ENCODE data around the gene TRAF6. TPM values are rescaled to one million over a fixed set of nuclear protein-coding genes. Genes with fewer than 3 reads are reported as not detected.

Gene TRAF6
- total RNA-seq, 1 donor from 2014 or later = 13.7 TPM

DNA sequence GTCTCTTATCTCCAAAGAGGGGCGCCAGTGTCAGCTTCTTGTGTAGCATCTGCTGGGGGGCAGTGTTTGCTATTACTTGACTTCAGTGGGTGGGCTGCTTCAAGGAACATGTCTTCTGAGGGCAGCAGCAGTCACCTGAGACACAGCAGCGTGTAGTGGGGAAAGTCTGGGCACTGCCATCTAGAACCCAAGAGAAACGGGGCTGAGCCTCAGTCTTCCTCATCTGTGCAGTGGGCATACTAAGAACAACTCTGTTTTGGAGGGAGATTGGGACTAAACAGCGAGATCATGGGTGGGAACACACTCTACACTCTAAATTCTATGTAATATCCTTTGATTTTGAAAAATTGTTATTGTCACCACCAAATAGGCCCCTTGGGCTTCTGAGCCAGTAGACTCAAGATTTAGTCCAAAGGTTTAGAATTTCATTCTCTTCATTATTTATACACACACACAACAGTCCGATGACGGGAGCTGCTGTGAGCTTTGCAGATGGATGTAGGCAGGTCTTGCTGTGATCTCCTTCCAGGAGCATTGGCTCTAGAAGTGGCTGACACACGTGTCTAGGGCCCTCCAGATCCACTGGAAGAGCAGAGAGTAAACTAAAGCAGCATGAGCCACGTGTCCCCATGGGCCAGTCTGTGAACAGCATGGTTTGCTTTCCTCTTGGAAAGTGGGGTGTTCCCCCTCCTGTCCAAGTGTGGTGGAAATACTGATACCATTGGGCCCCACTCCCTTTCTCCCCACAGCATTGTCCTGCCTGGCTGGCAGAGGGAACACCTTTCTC, 51.8 kb downstream of the TRAF6 start:
- Histone ChIP-seq H3K27me3 (ENCODE audit: low read depth) (no peaks in the 10 kb centered on the region), H3K36me3 (peaks cover 24% of the 10 kb centered on the region), H3K4me3 (no peak overlapping the region), H3K9me3 (no peaks in the 10 kb centered on the region), H3K27ac (no peak overlapping the region), H3K4me1 (peaks cover 37% of the 10 kb centered on the region)
- intact Hi-C loops (cut with DNase I) = no loop called here
- DNase-seq (peak; percentile 73), ATAC-seq (peak; percentile 72 to 90)
- TF ChIP-seq, protein P1, sequence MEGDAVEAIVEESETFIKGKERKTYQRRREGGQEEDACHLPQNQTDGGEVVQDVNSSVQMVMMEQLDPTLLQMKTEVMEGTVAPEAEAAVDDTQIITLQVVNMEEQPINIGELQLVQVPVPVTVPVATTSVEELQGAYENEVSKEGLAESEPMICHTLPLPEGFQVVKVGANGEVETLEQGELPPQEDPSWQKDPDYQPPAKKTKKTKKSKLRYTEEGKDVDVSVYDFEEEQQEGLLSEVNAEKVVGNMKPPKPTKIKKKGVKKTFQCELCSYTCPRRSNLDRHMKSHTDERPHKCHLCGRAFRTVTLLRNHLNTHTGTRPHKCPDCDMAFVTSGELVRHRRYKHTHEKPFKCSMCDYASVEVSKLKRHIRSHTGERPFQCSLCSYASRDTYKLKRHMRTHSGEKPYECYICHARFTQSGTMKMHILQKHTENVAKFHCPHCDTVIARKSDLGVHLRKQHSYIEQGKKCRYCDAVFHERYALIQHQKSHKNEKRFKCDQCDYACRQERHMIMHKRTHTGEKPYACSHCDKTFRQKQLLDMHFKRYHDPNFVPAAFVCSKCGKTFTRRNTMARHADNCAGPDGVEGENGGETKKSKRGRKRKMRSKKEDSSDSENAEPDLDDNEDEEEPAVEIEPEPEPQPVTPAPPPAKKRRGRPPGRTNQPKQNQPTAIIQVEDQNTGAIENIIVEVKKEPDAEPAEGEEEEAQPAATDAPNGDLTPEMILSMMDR (IDR thresholded peaks at IDR 0.05) = no peak

DNA sequence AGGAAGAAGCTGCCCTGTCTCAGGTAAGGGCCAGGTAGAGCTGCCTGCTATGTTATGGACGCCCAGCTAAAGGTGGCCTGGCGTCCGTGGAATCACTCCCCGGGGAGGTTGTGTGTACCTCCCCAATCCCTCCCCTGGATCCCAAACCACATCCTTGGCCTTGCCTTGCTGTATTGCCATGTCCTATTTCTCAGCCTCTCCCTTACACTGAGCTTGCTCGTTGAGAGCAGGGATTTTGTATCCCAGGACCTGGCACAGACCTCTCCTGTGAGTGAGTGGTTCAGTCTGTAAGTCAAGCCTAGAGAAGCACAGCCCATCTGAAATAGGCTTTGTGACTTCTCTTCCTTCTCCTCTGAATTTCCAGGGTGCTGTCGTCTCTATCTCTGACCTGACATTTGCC, 53.9 kb downstream of the TRAF6 start:
- TF ChIP-seq, protein P1 (IDR thresholded peaks at IDR 0.05) = no peak
- peaks cover 43% of the 10 kb centered on the region for H3K4me1 ChIP-seq
- peaks cover 16% of the 10 kb centered on the region for H3K36me3 ChIP-seq
- H3K4me3 ChIP-seq = no peak overlapping the region
- ATAC-seq = peak in 1 of 2 donors; percentile 1
- H3K27me3 ChIP-seq (ENCODE audit: low read depth) = no peaks in the 10 kb centered on the region
- no peak for DNase-seq
- no peaks in the 10 kb centered on the region for H3K9me3 ChIP-seq
- intact Hi-C loops (cut with DNase I) = no loop called here
- H3K27ac ChIP-seq = peak overlapping the region; percentile 68

DNA sequence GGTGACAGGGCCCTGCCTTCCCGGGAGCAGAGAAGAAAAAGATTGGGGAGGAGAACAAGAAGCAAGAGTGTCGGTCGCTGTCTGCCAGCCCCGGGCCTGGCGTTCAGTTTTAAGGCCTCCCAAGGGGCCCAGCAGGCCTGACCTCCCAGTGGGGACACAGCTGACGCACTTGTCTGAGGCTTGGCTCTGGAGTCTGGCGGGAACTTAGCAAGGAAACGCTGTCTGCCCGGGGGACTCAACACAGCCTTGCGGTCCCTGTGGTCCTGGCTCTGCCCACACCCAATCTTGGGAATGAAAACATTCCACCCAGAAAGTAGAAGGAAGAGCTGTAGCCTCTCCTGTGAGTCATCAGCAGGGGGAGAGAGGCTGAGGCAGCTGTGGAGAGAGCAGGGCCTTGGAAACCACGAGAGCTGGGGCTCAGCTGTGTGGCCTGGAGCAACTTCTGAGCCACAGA, 54.4 kb downstream of the TRAF6 start:
- Histone ChIP-seq H3K27ac (peak overlapping the region; percentile 68), H3K9me3 (no peaks in the 10 kb centered on the region), H3K27me3 (ENCODE audit: low read depth) (no peaks in the 10 kb centered on the region), H3K36me3 (peaks cover 16% of the 10 kb centered on the region), H3K4me3 (no peak overlapping the region), H3K4me1 (peaks cover 46% of the 10 kb centered on the region)
- DNase-seq (no peak), ATAC-seq (peak; percentile 47 to 70)
- TF ChIP-seq, protein P1 (IDR thresholded peaks at IDR 0.05) = no peak
- intact Hi-C loops (cut with DNase I) = no loop called here

DNA sequence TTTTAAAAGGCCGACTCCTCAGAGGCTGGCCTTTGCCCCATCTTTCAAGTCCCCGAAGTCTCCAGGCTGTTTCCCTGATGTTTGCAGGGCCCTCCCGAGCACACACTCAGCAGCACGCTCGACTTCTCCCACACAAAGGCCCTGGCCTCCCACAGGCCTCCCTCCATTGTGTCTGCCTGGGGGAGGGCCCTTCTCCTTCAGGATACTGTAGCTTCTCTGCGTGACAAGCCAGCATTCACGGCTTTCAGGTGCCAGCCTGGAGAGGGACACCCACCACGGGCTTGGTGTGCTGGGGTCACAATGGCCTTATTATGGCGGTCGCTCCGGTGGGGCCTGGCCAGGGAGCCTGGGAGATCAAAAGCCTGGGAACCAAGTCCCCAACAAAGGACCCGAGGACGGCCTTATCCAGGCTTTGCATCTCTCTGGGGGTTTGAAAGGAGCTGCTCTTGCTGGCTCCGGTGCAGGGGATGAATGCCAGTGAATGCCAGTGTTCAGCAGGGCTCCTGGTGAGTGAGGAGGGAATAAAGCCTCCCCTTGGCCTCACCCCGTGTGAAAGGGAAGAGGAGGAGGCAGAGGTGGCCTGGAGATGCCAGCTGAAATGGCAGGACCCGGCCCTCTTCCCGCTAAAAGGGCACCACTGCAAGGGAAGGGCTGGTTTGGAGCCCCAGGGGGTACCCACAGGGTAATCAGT, 55.0 kb downstream of the TRAF6 start:
- intact Hi-C loops (cut with DNase I) = no loop called here
- no peaks in the 10 kb centered on the region for H3K27me3 ChIP-seq (ENCODE audit: low read depth)
- ATAC-seq (no peak), DNase-seq (no peak)
- peak overlapping the region; percentile 68 for H3K27ac ChIP-seq
- peaks cover 16% of the 10 kb centered on the region for H3K36me3 ChIP-seq
- TF ChIP-seq, protein P1 (IDR thresholded peaks at IDR 0.05) = no peak
- H3K4me1 ChIP-seq = peaks cover 51% of the 10 kb centered on the region
- no peaks in the 10 kb centered on the region for H3K9me3 ChIP-seq
- no peak overlapping the region for H3K4me3 ChIP-seq

DNA sequence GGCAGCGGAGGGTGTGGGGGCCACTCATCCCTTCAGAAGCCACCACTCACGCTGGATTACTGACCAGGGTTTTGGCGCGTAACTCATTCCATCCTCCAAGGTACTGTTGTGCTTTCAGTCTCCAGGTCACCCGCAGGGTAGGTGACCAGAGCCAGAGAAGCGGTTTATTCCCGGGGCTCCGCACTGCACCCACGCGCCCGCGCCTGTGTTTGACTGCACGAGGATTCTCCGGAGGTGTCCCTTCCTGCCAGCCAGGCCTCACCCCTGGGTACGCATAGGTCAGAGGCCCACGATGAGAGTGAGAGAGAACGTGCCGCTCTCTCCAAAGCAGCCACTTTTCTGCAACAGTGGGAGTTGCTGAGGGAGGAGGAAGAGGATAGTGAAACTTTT, 55.5 kb downstream of the TRAF6 start:
- TF ChIP-seq, protein P1 (IDR thresholded peaks at IDR 0.05) = no peak
- intact Hi-C loops (cut with DNase I) = no loop called here
- peak overlapping the region; percentile 68 for H3K27ac ChIP-seq
- H3K9me3 ChIP-seq = no peaks in the 10 kb centered on the region
- H3K4me3 ChIP-seq = no peak overlapping the region
- no peaks in the 10 kb centered on the region for H3K27me3 ChIP-seq (ENCODE audit: low read depth)
- DNase-seq = no peak
- peaks cover 16% of the 10 kb centered on the region for H3K36me3 ChIP-seq
- no peak for ATAC-seq
- H3K4me1 ChIP-seq = peaks cover 57% of the 10 kb centered on the region

Measured in lower lobe of right lung (tissue), 2 donors.